Right cardiac atrium (tissue), 5 donors: ENCODE results near the gene EDN2. TPM values are rescaled to one million over a fixed set of nuclear protein-coding genes. Genes with fewer than 3 reads are reported as not detected.

Experiments
- ATAC-seq, 2 donors: fragments of 200-7000 bp; cut with Tn5 transposase; one replicate each; pipeline versions ENCODE4 v1.8.0 to v1.9.1; 2020; ENCODE audit warnings: moderate library complexity in 2 of 2, mild to moderate bottlenecking in 1 of 2
- DNase-seq, 3 donors: peaks; one replicate each; pipeline ENCODE4 v3.0.0-alpha.2; 2020
- H3K27ac ChIP-seq: one replicate; pipeline ENCODE4 v1.5.1; 2013; ENCODE audit warnings: mild to moderate bottlenecking, low read length, control low read depth, moderate library complexity
- H3K27me3 ChIP-seq: one replicate; pipeline ENCODE4 v1.6.1; 2013; ENCODE audit not compliant: control insufficient read depth, insufficient read depth
- H3K4me1 ChIP-seq: one replicate; pipeline ENCODE4 v1.6.1; 2013; ENCODE audit warnings: low read length; ENCODE audit not compliant: control insufficient read depth, insufficient read depth
- H3K4me3 ChIP-seq: one replicate; pipeline ENCODE4 v1.5.1; 2013; ENCODE audit warnings: low read length, control low read depth
- H3K9me3 ChIP-seq: one replicate; pipeline ENCODE4 v1.6.1; 2013; ENCODE audit warnings: low read length; ENCODE audit not compliant: control insufficient read depth
- WGBS: extraction: QIAGEN DNeasy Blood & Tissue Kit; methylation state at CpG from one replicate; pipeline ENCODE4 v1.1.7; 2013; 5-methylcytosine and 5-hydroxymethylcytosine counted together
- intact Hi-C, 4 donors: fragments of 100-400 bp; cut with DNase I; formaldehyde crosslinking; loops; one replicate each; pipeline versions ENCODE4 v1.11.0 to v1.14.0; 2022 to 2023
- polyA plus RNA-seq: library from polyadenylated mRNA; stranded (reverse); fragments of 200-250 nt; gene quantifications from one replicate; pipeline ENCODE4 v1.2.3, GENCODE V29; 2013
- total RNA-seq, 4 donors: library from RNA; stranded (reverse); fragmentation: NEBNext Ultra II Directional; extraction: Animal tissue kit (Norgen Biotek cat#: 25700); gene quantifications; one replicate each; pipeline ENCODE4 v1.2.1, GENCODE V29; 2021
- donor health status: healthy with polysubstance abuse.
- donor health status: DM: no; HTN: yes; CAD: no.
- donor health status: DM: no; HTN: no; CAD: no.
- donor health status: DM: no; HTN: yes; CAD: no; lungs with severe emphysema.
- donor health status: DM: yes; HTN: yes; CAD: no.

EDN2 gene
- total and polyA plus RNA-seq, 5 donors = 0.07 to 0.56 (median 0.37) TPM

DNA sequence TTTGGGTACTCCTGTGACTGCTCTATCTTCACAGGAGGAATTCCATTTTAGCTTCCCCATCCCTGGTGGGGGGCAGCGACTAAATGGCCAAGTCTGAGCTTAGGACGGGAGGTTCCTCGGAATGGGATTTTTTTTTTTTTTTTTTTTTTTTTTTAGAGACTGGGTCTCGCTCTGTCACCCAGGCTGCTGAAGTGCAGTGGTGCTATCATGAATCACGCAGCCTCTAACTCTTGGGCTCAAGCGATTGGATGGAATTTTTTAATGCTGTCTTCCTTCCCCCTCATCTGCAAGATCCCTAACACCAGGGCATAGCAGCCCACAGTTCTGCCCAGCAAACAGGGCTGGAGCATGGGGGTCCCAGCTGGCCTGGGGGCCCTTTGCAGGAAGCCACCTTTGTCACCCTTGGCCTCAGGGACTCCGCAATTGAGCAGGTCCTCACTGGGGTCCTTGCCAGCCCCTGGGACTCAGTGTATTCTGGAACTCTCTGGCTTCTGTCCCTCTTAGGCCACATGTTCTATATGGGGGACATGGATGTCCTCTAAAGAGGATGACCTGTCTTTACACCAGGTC, 13.1 kb upstream of the EDN2 start:
- WGBS = 90% methylated on average over 7 of the region's 7 CpGs
- no peaks in the 10 kb centered on the region for H3K9me3 ChIP-seq
- intact Hi-C loops = no loop called here
- H3K4me1 ChIP-seq = peaks cover 13% of the 10 kb centered on the region
- peak overlapping the region; percentile 83 for H3K27ac ChIP-seq
- no peaks in the 10 kb centered on the region for H3K27me3 ChIP-seq
- no peak overlapping the region for H3K4me3 ChIP-seq
- ATAC-seq (no peak), DNase-seq (peak in 2 of 3 donors; percentile 45 to 53)

DNA sequence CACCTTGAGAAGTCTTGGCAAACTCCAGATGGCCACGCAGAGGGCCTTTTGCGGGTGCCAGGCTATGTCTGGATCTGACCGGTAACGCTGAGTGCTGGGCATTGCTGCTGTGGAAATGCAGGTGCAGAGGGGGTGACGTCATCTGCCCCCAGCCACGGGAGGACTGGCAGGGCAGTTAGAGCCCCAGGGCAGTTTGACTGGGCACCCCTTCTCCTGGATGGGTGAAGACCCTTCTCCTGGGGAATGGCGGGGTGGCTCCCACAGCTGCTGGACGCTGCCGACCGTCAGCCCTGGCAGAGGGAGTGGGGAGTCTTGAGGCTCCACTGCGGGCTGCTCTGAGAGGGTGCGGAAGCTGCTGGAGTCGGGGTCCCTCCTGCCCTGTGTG, 12.6 kb upstream of the EDN2 start:
- H3K27me3 ChIP-seq = no peaks in the 10 kb centered on the region
- WGBS = 86% methylated on average over 13 of the region's 13 CpGs
- peak overlapping the region; percentile 79 for H3K27ac ChIP-seq
- H3K9me3 ChIP-seq = no peaks in the 10 kb centered on the region
- DNase-seq = peak in 2 of 3 donors; percentile 55 to 60
- ATAC-seq = no peak
- no peak overlapping the region for H3K4me3 ChIP-seq
- intact Hi-C loops = no loop called here
- H3K4me1 ChIP-seq = peaks cover 13% of the 10 kb centered on the region

DNA sequence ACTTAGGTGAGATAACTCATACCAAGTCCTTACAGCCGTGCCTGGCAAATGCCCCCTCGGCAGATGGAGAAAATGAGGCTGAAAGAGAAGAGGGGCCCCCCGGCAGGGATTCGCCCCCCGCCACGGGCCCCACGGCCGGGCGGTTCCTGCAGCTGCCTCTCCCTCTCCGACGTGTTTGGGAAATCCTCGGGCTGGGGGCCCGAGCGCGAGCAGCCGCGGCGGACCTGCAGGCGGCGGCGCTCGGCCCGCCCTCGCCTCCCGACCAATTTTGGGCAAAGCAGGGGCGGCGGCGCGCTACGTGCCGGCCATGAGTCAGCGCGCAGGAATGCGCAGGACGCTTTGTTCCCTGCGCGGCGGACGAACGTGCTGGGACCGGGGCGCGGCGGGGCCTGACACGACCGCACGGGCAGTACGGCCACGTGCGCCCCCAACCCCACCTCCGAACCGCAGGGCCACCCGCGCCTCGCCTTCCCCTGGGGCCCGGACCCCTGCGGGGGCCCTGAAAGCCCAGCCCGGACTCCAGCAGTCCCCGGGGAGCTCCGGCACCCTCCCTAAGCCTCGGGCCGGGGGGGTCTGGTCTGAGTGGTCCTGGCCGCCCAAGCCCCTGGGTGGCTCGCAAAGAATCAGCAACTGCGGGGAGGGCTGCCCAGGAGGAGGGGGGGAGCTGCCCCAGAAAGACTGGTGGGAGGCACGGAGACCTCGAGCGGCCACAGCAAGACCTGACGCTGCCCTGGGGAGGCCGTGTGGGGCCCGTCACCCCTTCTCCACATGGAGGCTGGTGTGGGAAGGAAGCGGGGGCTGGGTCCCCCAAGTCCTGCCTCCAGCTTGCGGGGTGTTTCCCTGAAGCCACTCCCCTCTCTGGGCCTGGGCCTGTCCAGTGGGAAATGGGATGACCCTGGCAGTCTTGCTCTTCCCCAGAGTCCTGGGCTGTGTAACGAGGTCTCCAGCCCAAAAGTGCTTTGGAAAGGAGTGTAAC, 11.9 kb upstream of the EDN2 start:
- peak; percentile 85 to 89 for ATAC-seq
- Histone ChIP-seq H3K4me1 (peaks cover 13% of the 10 kb centered on the region), H3K9me3 (no peaks in the 10 kb centered on the region), H3K27ac (peak overlapping the region; percentile 87), H3K4me3 (peak overlapping the region; percentile 16), H3K27me3 (no peaks in the 10 kb centered on the region)
- intact Hi-C loops = no loop called here
- DNase-seq = peak; percentile 94 to 96 (median 95)
- 6% methylated on average over 74 of the region's 74 CpGs for WGBS

DNA sequence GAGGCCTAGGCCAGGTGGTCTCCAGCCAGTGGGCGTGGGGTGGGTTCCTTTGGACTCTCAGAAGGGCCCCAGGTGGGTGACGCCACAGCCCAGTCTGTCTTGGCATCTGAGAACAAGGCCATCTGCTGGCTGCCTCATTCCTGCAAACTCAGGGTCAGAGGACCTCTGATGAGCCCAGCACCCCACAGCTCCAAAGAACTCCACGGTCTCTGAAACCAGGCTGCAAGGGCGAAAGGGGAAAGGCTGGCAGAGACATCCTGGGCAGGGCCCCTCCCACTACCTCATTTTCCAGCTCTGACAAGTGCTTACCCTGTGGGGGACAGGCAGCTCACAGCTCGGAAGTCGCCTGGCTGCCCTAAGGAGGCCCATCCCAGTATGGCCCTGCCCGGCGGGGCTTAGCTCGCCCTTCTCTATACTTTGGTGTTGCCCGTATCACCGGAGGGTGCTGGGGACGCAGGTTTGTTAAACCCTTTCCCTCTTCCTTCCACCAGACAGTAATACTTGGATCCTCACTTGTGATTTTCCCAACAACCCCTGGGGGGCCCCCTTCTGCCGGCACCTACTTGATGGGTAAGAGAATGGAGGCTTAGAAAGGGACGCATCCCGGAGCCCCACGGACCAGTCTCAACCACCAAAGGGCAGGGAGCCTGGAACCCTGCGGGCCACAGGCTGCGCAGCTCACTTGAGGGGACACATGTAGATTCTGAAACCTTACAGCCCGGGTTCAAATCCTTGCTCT, 10.9 kb upstream of the EDN2 start:
- intact Hi-C loops = no loop called here
- ATAC-seq (peak in 1 of 2 donors; percentile 2), DNase-seq (peak in 1 of 3 donors; percentile 69)
- peaks cover 13% of the 10 kb centered on the region for H3K4me1 ChIP-seq
- H3K9me3 ChIP-seq = no peaks in the 10 kb centered on the region
- H3K4me3 ChIP-seq = no peak overlapping the region
- H3K27me3 ChIP-seq = no peaks in the 10 kb centered on the region
- peak overlapping the region; percentile 87 for H3K27ac ChIP-seq
- WGBS = 67% methylated on average over 19 of the region's 19 CpGs

DNA sequence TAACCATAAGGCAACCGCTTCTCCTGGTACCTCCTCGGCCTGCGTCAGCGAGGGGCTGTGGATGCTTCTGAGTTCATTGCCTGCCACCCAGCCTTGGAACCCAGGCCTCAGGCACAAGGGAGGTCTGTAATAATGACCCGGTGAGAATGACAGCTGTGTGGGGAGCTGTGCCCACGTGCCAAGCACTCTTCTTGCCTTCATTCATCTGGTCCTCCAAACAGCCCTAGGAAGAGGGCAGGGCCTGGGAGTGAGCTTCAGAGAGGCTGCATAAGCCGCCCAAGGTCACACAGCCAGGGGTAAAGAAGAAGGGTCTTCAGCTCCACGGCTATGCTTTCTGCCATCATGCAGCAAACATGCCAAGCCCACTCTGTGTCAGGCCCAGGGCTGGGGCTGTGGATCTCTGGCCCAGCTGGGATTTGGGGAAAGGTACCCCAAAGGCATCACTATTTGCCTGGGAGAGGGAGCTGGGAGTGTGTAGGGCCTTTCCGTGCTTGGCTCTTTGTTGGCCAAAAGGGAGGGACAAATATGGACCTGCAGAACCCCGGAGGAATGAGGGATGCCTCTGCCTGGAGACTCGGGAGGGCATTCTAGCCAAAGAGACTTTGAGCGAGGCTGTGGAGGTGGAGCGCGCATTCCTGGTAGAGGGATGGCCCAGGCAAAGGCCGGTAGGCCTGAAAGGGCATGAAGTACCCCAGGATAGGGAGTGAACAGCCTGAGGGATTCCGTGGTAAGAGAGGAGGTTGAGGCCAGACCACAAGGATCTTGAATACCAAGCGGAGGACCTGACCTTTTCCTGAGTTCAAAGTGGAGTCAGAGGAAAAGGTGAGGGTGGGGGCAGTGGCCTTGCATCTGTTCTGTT, 10.1 kb upstream of the EDN2 start:
- no peaks in the 10 kb centered on the region for H3K27me3 ChIP-seq
- H3K9me3 ChIP-seq = no peaks in the 10 kb centered on the region
- H3K4me1 ChIP-seq = peaks cover 10% of the 10 kb centered on the region
- DNase-seq = no peak
- intact Hi-C loops = no loop called here
- ATAC-seq = no peak
- peak overlapping the region; percentile 87 for H3K27ac ChIP-seq
- 89% methylated on average over 17 of the region's 17 CpGs for whole genome bisulfite sequencing
- no peak overlapping the region for H3K4me3 ChIP-seq

DNA sequence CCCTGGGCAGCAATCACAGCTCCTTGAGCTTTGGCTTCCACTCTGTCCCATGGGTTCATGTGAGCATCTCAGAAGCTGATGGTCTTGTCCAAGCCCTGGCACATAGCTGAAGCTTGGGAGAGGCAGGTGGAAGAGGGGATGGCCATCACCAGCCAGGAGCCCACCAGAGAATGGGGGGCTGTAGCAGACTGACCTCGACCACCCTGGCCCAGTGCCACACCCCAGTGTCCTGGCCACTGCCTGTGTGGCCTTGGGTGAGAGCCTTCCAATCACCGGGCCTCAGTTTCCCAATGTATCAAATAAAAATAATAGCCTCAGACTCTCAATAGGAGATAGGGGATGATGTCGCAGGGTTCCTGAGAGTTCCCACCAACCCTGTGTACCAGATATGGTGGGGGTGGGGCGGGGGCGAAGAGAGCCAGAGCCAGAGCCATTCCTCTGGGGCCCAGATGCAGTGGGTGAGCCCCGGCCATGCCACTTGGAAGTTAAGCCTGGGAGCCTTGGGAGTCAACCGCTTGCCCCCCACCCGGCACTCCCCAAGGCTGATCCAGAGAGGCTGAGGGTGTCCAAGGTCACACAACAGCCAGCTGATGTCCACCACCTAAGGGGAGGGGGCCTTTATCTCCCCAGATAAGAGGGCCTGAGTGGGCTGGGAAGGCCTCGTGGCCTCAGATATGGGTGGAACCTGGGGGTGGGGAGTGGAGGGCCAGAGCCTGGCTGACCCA, 9.3 kb upstream of the EDN2 start:
- Histone ChIP-seq H3K9me3 (no peaks in the 10 kb centered on the region), H3K27me3 (no peaks in the 10 kb centered on the region), H3K27ac (no peak overlapping the region), H3K4me3 (no peak overlapping the region), H3K4me1 (peaks cover 10% of the 10 kb centered on the region)
- 89% methylated on average over 9 of the region's 9 CpGs for WGBS
- ATAC-seq (no peak), DNase-seq (peak in 2 of 3 donors; percentile 38 to 50)
- intact Hi-C loops = no loop called here

DNA sequence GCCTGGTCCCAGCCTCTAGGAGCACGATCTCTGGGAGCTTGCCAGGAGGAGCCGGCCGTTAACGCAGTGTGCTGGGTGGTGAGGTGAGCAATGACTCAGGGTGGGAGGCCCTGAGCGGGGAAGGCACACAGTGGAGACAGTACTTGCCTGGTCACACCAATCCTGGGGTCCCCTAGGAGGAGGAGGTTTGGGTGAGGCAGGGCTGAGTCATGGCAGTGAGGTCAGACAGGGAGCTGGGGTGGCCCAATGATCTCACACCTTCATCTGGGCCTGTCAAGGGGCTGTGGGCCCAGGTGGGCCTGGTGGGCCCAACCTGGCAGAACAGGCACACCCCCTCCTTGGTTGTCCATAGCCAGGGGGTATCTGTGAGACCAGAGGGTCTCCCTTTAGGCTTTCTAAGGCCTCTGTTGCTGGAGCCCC, 8.6 kb upstream of the EDN2 start:
- intact Hi-C loops = no loop called here
- Histone ChIP-seq H3K27me3 (no peaks in the 10 kb centered on the region), H3K27ac (no peak overlapping the region), H3K9me3 (no peaks in the 10 kb centered on the region), H3K4me3 (no peak overlapping the region), H3K4me1 (peaks cover 10% of the 10 kb centered on the region)
- 86% methylated on average over 5 of the region's 5 CpGs for WGBS
- DNase-seq (peak in 2 of 3 donors; percentile 52 to 65), ATAC-seq (peak in 1 of 2 donors; percentile 1)

DNA sequence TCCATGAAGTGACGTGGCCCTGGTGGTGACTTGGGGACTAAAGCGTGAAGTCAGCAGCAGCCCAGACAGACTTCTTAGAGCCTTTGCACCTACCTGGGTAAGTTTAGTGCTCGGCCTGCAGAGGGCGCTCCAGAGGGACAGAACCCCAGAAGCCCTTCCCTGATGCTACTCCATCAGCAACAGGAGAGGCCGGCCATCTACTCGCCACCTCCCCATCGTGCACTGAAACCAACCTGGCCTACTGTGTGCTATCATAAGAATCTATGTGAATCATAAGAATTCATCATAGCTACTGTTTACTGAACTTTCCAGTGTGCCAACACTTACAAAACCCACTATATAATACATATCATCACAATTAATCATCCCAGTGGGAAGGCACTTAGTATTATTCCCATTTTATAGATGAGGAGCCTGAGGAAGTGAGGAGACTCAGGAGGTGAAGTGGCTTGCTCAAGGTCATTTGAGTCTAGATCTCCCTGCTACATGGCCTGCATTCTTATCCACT, 7.9 kb upstream of the EDN2 start:
- intact Hi-C loops = no loop called here

DNA sequence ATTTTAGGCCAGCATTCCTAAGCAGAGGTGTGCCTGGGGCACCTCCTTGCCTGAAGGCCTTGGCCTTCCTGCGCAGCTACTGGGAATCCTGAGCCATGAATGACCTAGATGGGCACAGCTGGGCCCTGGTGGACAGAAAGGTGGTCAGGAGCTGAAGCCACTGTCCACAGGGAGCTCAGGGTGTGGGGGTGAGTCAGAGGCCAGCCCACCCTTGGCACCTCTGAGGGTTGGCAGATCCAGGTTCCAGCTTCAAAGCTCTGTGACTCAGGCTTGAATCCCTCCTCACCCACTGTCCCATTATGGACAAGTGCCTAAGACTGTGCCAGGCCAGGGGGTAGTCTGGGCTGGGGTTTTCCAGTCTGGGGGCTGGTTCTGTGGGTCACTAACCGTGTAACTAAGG, 6.4 kb upstream of the EDN2 start:
- 91% methylated on average over 2 of the region's 2 CpGs for WGBS
- DNase-seq = peak in 1 of 3 donors; percentile 25
- intact Hi-C loops = no loop called here

More for the DNA sequence above, 7.9 kb upstream of the EDN2 start:
- Histone ChIP-seq H3K4me1 (peaks cover 13% of the 10 kb centered on the region), H3K27ac (no peak overlapping the region), H3K9me3 (no peaks in the 10 kb centered on the region), H3K27me3 (no peaks in the 10 kb centered on the region), H3K4me3 (no peak overlapping the region)
- 73% methylated on average over 7 of the region's 7 CpGs for WGBS
- ATAC-seq = no peak
- DNase-seq = peak in 1 of 3 donors; percentile 48

More for the DNA sequence above, 6.4 kb upstream of the EDN2 start:
- no peak for ATAC-seq
- Histone ChIP-seq H3K4me1 (peaks cover 5% of the 10 kb centered on the region), H3K9me3 (no peaks in the 10 kb centered on the region), H3K4me3 (no peak overlapping the region), H3K27me3 (no peaks in the 10 kb centered on the region), H3K27ac (peak overlapping the region; percentile 59)
